Lower leg skin (tissue), 4 donors: ENCODE measurements around the gene PRX. TPM values are rescaled to one million over a fixed set of nuclear protein-coding genes. Genes with fewer than 3 reads are reported as not detected.

Experiments used
- DNase-seq, 2 donors: peaks; one replicate each; pipeline ENCODE4 v3.0.0-alpha.2; 2019; ENCODE audit warnings: low spot score in 2 of 2
- H3K4me3 ChIP-seq: fragments of 200-600 bp; sonication (generic); 2 replicates; pipeline ENCODE4 v1.5.1; 2017; ENCODE audit warnings: mild to moderate bottlenecking, low read depth; ENCODE audit not compliant: poor library complexity, severe bottlenecking
- CTCF ChIP-seq, 3 donors: fragments of 450-650 bp; IDR thresholded peaks; one replicate each; pipeline ENCODE4 v1.5.1; 2016; ENCODE audit warnings: antibody characterized with exemption in 3 of 3, mild to moderate bottlenecking in 3 of 3, moderate library complexity in 2 of 3
- POLR2A ChIP-seq, 2 donors: fragments of 450-650 bp; IDR thresholded peaks; one replicate each; pipeline ENCODE4 v1.6.1; 2016 to 2017; ENCODE audit warnings: antibody characterized with exemption in 2 of 2, mild to moderate bottlenecking in 1 of 2, moderate library complexity in 1 of 2
- WGBS, 2 donors: methylation state at CpG; one replicate each; pipeline ENCODE4 v1.1.5; 2018; 5-methylcytosine and 5-hydroxymethylcytosine counted together
- intact Hi-C: fragments of 100-400 bp; cut with DNase I; formaldehyde crosslinking; loops from one replicate; pipeline ENCODE4 v1.15.0; 2023; ENCODE audit warnings: low total_unique reads
- total RNA-seq, 4 donors: library from RNA; depleted of rRNA; stranded (reverse); fragments of >200 nt; gene quantifications; one replicate each; pipeline ENCODE4 v1.1.0, GENCODE V29; 2016

PRX gene
- total RNA-seq, 4 donors from 2014 or later = 2.5 to 7.3 (median 5.6) TPM

GRCh38 chr19:40403262-40403984 is 9.8 kb downstream of the PRX start:
- DNase-seq = peak; percentile 90 to 97
- intact Hi-C loops = no loop called here
- TF ChIP-seq CTCF (IDR thresholded peaks at IDR 0.05) (no peak), POLR2A (IDR thresholded peaks at IDR 0.05) (no peak)
- H3K4me3 ChIP-seq = peak overlapping the region; percentile 42
- whole genome bisulfite sequencing, 2 donors = 1% methylated on average over 41 of the region's 41 CpGs

GRCh38 chr19:40400559-40400958 is 12.6 kb downstream of the PRX start:
- no peak overlapping the region for H3K4me3 ChIP-seq
- 29 to 44% methylated on average over 3 of the region's 3 CpGs for WGBS, 2 donors
- intact Hi-C loops = no loop called here
- DNase-seq = no peak
- TF ChIP-seq CTCF (IDR thresholded peaks at IDR 0.05) = no peak
- TF ChIP-seq POLR2A (IDR thresholded peaks at IDR 0.05) = no peak

- 30 to 46% methylated on average over 38 to 41 of the region's 49 CpGs for WGBS, 2 donors
- TF ChIP-seq POLR2A (IDR thresholded peaks at IDR 0.05) (no peak), CTCF (IDR thresholded peaks at IDR 0.05) (no peak)
- H3K4me3 ChIP-seq = no peak overlapping the region
- DNase-seq = peak; percentile 80 to 91
- intact Hi-C loops = no loop called here
Observed at GRCh38 chr19:40398417-40399131, 14.6 kb downstream of the PRX start.

GRCh38 chr19:40397568-40397906 is 15.6 kb downstream of the PRX start:
- DNase-seq = no peak
- H3K4me3 ChIP-seq = no peak overlapping the region
- intact Hi-C loops = no loop called here
- WGBS, 2 donors = 94 to 96% methylated on average over 20 to 22 of the region's 22 CpGs
- TF ChIP-seq CTCF (IDR thresholded peaks at IDR 0.05) = no peak
- no peak for TF ChIP-seq POLR2A (IDR thresholded peaks at IDR 0.05)

GRCh38 chr19:40396886-40397567 is 16.2 kb downstream of the PRX start:
- no peak for TF ChIP-seq POLR2A (IDR thresholded peaks at IDR 0.05)
- no peak for TF ChIP-seq CTCF (IDR thresholded peaks at IDR 0.05)
- no peak overlapping the region for H3K4me3 ChIP-seq
- no peak for DNase-seq
- 88 to 91% methylated on average over 19 to 20 of the region's 20 CpGs for WGBS, 2 donors
- intact Hi-C loops = no loop called here
